Measurements from ENCODE around the gene DOLK. TPM values are rescaled to one million over a fixed set of nuclear protein-coding genes. Genes with fewer than 3 reads are reported as not detected.

The DOLK gene
- total RNA-seq, 1 experiment from 2014 or later = 20.1 TPM

GRCh38 chr9:128898382-128898781 lies 49.0 kb downstream of the DOLK start:
- H4K5ac ChIP-seq (ENCODE audit: insufficient read length, low read depth, low read length) = no peak overlapping the region
- H2BK120ac ChIP-seq (ENCODE audit: low read depth, low read length, poor library complexity, severe bottlenecking) = no peak overlapping the region
- H3K27ac Mint-ChIP-seq = peak overlapping the region; percentile 68 to 85 (median 83)
- no peaks in the 10 kb centered on the region for H3K79me1 ChIP-seq (ENCODE audit: insufficient read depth, low read depth, low read length, poor library complexity, severe bottlenecking)
- H2BK15ac ChIP-seq (ENCODE audit: low read depth, low read length) = no peak overlapping the region
- no peak overlapping the region for H3K18ac ChIP-seq (ENCODE audit: insufficient read length, low read depth, low read length)
- H2BK12ac ChIP-seq (ENCODE audit: insufficient read length, low read depth, low read length) = no peak overlapping the region
- DNase-seq = no peak
- no CpG with 5 or more reads among the region's 5 CpGs for WGBS (ENCODE audit: extremely low coverage, insufficient read length, low lambda C conversion rate)
- no peaks in the 10 kb centered on the region for H3K23me2 ChIP-seq (ENCODE audit: insufficient read length, low read depth, low read length, poor library complexity, severe bottlenecking)
- peaks cover 15 to 25% of the 10 kb centered on the region in 2 experiments for H3K4me1 Mint-ChIP-seq
- H3K27me3 Mint-ChIP-seq (ENCODE audit: low read depth) = no peaks in the 10 kb centered on the region
- H2BK5ac ChIP-seq (ENCODE audit: insufficient read length, low read length) = no peak overlapping the region
- no peaks in the 10 kb centered on the region for H3K27me3 ChIP-seq (ENCODE audit: insufficient read depth, low read length)
- H4K91ac ChIP-seq (ENCODE audit: insufficient read length, low read depth, low read length) = no peak overlapping the region
- H3K14ac ChIP-seq (ENCODE audit: insufficient read depth, low read length) = no peak overlapping the region
- no peaks in the 10 kb centered on the region for H3K9me3 Mint-ChIP-seq
- no peak overlapping the region for H3K4ac ChIP-seq (ENCODE audit: low read depth, low read length)
- no peak overlapping the region for H4K8ac ChIP-seq (replicated peaks; ENCODE audit: insufficient read length, low read depth, low read length)
- H3K9me3 ChIP-seq (ENCODE audit: control insufficient read depth, low read depth, low read length) = no peaks in the 10 kb centered on the region
- H2BK20ac ChIP-seq (ENCODE audit: low read depth, low read length, poor library complexity, severe bottlenecking) = no peak overlapping the region
- no peak overlapping the region for H3K4me3 Mint-ChIP-seq
- no peak overlapping the region for H3K56ac ChIP-seq (ENCODE audit: insufficient read length, low read depth, low read length)
- peaks cover 3% of the 10 kb centered on the region; the same call in 1 of the 2 replicates for H3K79me2 ChIP-seq (ENCODE audit: insufficient read depth, low read length)
- no peak overlapping the region for H3K23ac ChIP-seq (ENCODE audit: insufficient read length, low read depth, low read length)
- no peak overlapping the region for H2AK5ac ChIP-seq (ENCODE audit: insufficient read length, low read length)
- peaks cover 14 to 35% (median 26%) of the 10 kb centered on the region in 3 experiments for H3K36me3 Mint-ChIP-seq (ENCODE audit: insufficient read depth in 1 of 3, low read depth in 3 of 3)
- H3K4me1 ChIP-seq (ENCODE audit: insufficient read depth, low read length) = no peaks in the 10 kb centered on the region; the same call in 1 of the 2 replicates
- H3T11ph ChIP-seq (ENCODE audit: low read length) = no peak overlapping the region
- no peak for TF ChIP-seq CTCF (conservative IDR thresholded peaks at IDR 0.05)
- H3K4me2 ChIP-seq (ENCODE audit: insufficient read depth, insufficient read length, low read length) = no peak overlapping the region
- H2AFZ ChIP-seq (ENCODE audit: low read length) = no peak overlapping the region
- H4K20me1 ChIP-seq (ENCODE audit: control insufficient read depth, insufficient read depth, insufficient read length) = no peaks in the 10 kb centered on the region
- no peak overlapping the region for H3K27ac ChIP-seq (ENCODE audit: insufficient read length, low read depth, low read length)
- no peak overlapping the region for H3K9ac ChIP-seq (ENCODE audit: extremely low read depth, insufficient read length, low read length)
